GM19395 (cell line): Measurements from ENCODE around the gene WFDC1.
"Not testable (repeated sequence)": the region's sequence is repeated elsewhere in the genome, so short reads cannot be mapped to it uniquely, and the experiment has no call there.

Experiments used
- ATAC-seq: cut with Tn5 transposase; IDR thresholded peaks from one replicate; pipeline ENCODE4 v1.9.1; 2021; ENCODE audit warnings: mild to moderate bottlenecking, moderate library complexity; ENCODE audit not compliant: unreplicated experiment

Gene WFDC1

GRCh38 chr16:84324434-84325262, 30.0 kb downstream of the WFDC1 start:
- ATAC-seq = no peak

GRCh38 chr16:84326545-84326944, 31.9 kb downstream of the WFDC1 start:
- ATAC-seq = no peak

- no peak for ATAC-seq
These were observed 33.3 kb downstream of the WFDC1 start for GRCh38 chr16:84327926-84328505.

- no peak for ATAC-seq
These were observed 34.3 kb downstream of the WFDC1 start for GRCh38 chr16:84329016-84329415.

GRCh38 chr16:84329843-84330684, 35.4 kb downstream of the WFDC1 start:
- no peak for ATAC-seq

GRCh38 chr16:84330685-84331050, 36.0 kb downstream of the WFDC1 start:
- ATAC-seq = no peak

GRCh38 chr16:84331998-84332780, 37.5 kb downstream of the WFDC1 start:
- no peak for ATAC-seq

GRCh38 chr16:84332975-84333684, 38.5 kb downstream of the WFDC1 start:
- ATAC-seq = no peak

GRCh38 chr16:84334058-84334457, 39.4 kb downstream of the WFDC1 start:
- no peak for ATAC-seq

GRCh38 chr16:84334482-84334881, 39.8 kb downstream of the WFDC1 start:
- ATAC-seq = no peak

GRCh38 chr16:84337236-84337635, 42.6 kb downstream of the WFDC1 start:
- not testable (repeated sequence) for ATAC-seq

GRCh38 chr16:84339311-84339710, 44.6 kb downstream of the WFDC1 start:
- ATAC-seq = no peak

- ATAC-seq = no peak
These were observed 45.1 kb downstream of the WFDC1 start for GRCh38 chr16:84339766-84340165.

GRCh38 chr16:84340325-84341040, 45.8 kb downstream of the WFDC1 start:
- ATAC-seq = no peak

GRCh38 chr16:84341528-84342295, 47.0 kb downstream of the WFDC1 start:
- no peak for ATAC-seq

- ATAC-seq = not testable (repeated sequence)
These were observed 49.1 kb downstream of the WFDC1 start for GRCh38 chr16:84343800-84344199.

GRCh38 chr16:84344781-84345180, 50.1 kb downstream of the WFDC1 start:
- ATAC-seq = no peak

- ATAC-seq = no peak
These were observed 52.5 kb downstream of the WFDC1 start for GRCh38 chr16:84347161-84347560.

- ATAC-seq = no peak
These were observed 53.8 kb downstream of the WFDC1 start for GRCh38 chr16:84348386-84348888.
